GM21717 (cell line): ENCODE results near the gene SCYGR4.
A peak's percentile ranks its signal among the peaks of the same experiment; 100 is the strongest.

Source experiments
- ATAC-seq: cut with Tn5 transposase; IDR thresholded peaks from one replicate; pipeline ENCODE4 v1.9.1; 2021; ENCODE audit warnings: mild to moderate bottlenecking, moderate library complexity; ENCODE audit not compliant: unreplicated experiment

SCYGR4 gene

GRCh38 chr2:227613272-227613660 lies 4.0 kb upstream of the SCYGR4 start:
- ATAC-seq: no peak

- ATAC-seq: no peak
These were observed 3.1 kb upstream of the SCYGR4 start for GRCh38 chr2:227614246-227614645.

GRCh38 chr2:227614740-227615139 lies 2.6 kb upstream of the SCYGR4 start, which contains the start of gene SCYGR3:
Gene SCYGR3 (minus strand): TSS chr2:227614840. CDS start chr2:227614840, 0 bp downstream.
- no peak for ATAC-seq

GRCh38 chr2:227615181-227615580 lies 2.1 kb upstream of the SCYGR4 start:
- no peak for ATAC-seq

- ATAC-seq: no peak
These were observed 1.4 kb upstream of the SCYGR4 start for GRCh38 chr2:227615906-227616305.

- ATAC-seq: no peak
These were observed 667 bp upstream of the SCYGR4 start for GRCh38 chr2:227616631-227617030.

GRCh38 chr2:227623226-227623625 lies 5.9 kb downstream of the SCYGR4 start:
- no peak for ATAC-seq

GRCh38 chr2:227625420-227625819 lies 8.1 kb downstream of the SCYGR4 start:
- ATAC-seq: no peak

- no peak for ATAC-seq
These were observed 9.4 kb downstream of the SCYGR4 start for GRCh38 chr2:227626580-227627151.

- peak; percentile 93 for ATAC-seq
These were observed 10.5 kb downstream of the SCYGR4 start for GRCh38 chr2:227627769-227628168.

- ATAC-seq: no peak
These were observed 12.1 kb downstream of the SCYGR4 start for GRCh38 chr2:227629435-227629834.

GRCh38 chr2:227630322-227630721 lies 13.0 kb downstream of the SCYGR4 start:
- no peak for ATAC-seq

GRCh38 chr2:227632827-227633226 lies 15.5 kb downstream of the SCYGR4 start:
- no peak for ATAC-seq

GRCh38 chr2:227634201-227634600 lies 16.9 kb downstream of the SCYGR4 start:
- no peak for ATAC-seq

GRCh38 chr2:227642656-227643055 lies 25.4 kb downstream of the SCYGR4 start:
- ATAC-seq: no peak

- ATAC-seq: no peak
These were observed 26.8 kb downstream of the SCYGR4 start for GRCh38 chr2:227643990-227644551.

GRCh38 chr2:227653419-227653818 lies 36.1 kb downstream of the SCYGR4 start:
- no peak for ATAC-seq

- no peak for ATAC-seq
These were observed 37.1 kb downstream of the SCYGR4 start for GRCh38 chr2:227654426-227654825.

- no peak for ATAC-seq
These were observed 38.2 kb downstream of the SCYGR4 start for GRCh38 chr2:227655454-227655853.

GRCh38 chr2:227657199-227657845 lies 40.0 kb downstream of the SCYGR4 start:
- ATAC-seq: no peak

GRCh38 chr2:227661025-227661649 lies 43.8 kb downstream of the SCYGR4 start:
- ATAC-seq: no peak

- ATAC-seq: no peak
These were observed 44.5 kb downstream of the SCYGR4 start for GRCh38 chr2:227661827-227662226.
